HG02852 (cell line): ENCODE measurements around the gene DHRS7.
A peak's percentile ranks its signal among the peaks of the same experiment; 100 is the strongest.

Experiments
- ATAC-seq: cut with Tn5 transposase; IDR thresholded peaks from one replicate; pipeline ENCODE4 v1.9.1; 2021; ENCODE audit warnings: mild to moderate bottlenecking, moderate library complexity; ENCODE audit not compliant: unreplicated experiment

The DHRS7 gene

GRCh38 chr14:60184905-60185555 lies 19.8 kb upstream of the DHRS7 start:
- ATAC-seq = no peak

- ATAC-seq = peak; percentile 53
Measured at GRCh38 chr14:60184146-60184904, 19.1 kb upstream of the DHRS7 start.

DNA sequence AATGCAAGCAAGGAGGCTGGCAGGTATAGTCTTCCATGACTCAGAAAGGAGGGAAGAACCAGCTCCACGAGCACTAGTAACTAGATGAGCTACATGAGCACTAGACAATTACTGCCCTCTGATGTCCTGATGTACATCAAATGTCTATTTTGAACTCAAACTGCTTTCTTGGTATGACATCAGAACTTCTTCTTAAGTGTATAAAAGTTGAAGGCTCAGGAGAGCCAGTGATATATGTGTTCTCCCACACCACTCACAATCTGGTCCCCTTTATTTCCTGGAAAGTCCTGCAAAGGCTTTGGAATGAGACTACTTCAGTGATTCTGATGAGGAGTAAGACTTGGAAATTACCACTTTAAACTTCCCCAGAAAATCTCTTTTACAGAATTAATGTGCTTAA lies 18.5 kb upstream of the DHRS7 start:
- ATAC-seq = peak; percentile 42

GRCh38 chr14:60183138-60183537 lies 17.9 kb upstream of the DHRS7 start:
- no peak for ATAC-seq

DNA sequence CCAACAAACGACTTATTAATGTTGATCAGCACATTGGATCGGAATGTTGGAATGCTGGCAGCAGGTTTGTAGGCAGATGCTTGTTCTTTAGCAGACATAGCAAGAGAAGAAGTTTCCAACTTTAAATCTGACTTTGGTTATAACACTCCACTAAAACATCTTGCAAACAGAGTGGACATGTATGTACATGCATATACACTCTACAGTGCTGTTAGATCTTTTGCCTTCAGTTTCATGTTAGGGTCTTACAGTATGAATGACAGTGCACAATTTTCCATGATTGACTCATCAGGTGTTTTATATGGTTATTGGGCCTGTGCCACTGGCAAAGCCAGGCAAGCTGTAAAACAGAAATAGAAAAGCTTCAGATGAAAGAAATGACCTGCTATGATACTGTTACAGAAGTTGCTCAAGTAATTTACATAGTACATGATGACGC lies 14.3 kb upstream of the DHRS7 start:
- no peak for ATAC-seq

DNA sequence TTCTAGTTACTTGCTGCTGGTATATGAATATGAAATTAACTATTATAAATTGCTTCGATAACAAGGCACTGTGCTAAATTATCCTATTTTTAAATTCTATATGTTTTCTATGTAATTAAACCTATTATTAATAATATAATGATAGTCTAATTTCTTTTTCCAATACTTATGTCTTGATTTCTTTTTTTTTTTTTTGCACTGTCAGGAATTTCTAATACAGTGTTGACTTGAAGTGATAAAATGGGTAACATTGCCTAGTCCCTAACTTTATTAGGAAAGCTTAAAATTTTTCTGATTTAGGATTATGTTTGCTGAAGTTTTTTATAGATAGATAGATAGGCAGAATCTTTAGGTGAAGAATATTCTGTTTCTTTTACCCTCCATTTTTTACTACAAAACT lies 13.6 kb upstream of the DHRS7 start:
- no peak for ATAC-seq

DNA sequence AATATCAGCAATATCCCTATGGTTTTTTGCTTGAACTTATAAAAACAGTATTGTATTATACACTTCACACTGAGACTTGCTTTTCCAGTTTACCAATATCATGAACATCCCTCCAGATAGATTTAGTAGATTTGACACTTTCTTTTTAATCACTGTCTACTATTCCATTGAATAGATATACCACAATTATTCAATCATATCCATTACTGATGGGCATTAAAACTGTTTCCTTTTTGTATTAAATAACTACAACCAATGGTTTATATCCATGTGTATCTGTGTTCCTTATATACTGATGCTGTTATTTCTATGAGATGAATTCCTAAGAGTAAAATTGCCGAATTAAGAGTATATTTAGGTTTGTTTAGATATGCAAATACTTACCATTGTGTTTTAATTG lies 13.0 kb upstream of the DHRS7 start:
- ATAC-seq = no peak

DNA sequence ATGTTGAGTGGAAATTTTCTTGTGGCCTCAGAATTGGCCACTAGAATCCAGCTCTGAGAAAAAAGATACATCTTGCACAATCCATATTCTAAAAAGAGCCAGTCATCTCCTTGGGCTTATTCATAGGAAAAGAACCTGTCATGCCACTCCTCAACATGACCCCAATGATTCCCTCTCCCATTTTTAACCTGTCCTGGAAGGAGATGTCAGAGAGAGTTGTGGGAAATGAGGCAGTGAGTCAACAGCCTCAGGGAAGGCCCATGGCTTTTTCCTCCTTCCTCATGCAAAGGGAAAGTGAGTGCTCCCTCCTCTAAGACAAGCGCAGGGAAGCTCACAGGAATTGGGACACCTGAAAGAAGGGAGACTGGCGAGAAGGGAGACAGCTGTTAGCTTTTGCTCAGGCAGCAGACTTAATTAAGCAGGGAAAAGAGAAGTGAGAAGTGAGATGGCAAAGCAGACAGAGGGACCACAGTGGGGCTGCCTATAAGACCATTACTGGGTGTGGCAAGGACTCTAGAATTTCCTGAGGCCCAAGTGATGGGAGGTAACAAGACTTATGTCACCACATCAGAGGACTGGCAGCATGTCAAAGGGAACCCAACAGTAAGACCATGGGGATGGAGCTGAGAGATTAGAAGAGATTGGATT lies 10.2 kb upstream of the DHRS7 start:
- no peak for ATAC-seq

GRCh38 chr14:60174352-60175254 lies 9.4 kb upstream of the DHRS7 start:
- ATAC-seq = no peak

DNA sequence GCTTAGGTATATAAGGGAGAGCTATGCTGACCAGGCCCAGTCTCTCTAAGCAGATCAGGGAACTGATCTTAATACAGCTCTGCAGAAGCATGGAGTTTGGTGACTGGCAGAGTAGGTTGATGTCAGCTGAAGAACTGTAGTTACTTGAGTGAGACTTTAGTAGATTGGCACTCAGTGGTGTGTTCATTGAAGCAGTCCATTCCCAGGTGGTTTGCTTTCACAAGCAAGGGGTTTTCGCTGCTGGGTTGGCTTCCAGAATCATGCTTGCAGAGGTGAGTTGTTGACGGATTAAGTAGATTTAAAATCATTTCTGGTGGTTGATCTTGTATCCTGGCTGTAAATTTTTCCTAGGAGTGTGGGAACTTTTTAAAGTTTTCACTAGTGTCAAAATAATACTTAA lies 6.5 kb upstream of the DHRS7 start:
- no peak for ATAC-seq

DNA sequence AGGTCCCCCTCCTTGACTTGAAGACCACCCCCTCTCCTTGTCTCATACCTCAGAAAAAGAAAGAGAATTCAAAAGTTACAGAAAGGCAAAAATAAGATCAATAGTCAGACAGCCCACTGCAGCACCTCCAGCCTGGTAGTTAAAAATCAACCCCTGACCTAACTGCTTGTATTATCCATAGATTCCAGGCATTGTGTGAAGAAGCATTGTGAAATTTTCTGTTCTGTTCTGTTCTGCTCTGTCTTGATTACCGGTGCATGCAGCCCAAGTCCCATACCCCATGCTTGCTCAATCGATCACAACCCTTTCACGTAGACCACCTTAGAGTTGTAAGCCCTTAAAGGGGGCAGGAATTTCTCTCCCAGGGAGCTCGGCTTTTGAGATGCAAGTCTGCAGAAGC lies 5.8 kb upstream of the DHRS7 start:
- no peak for ATAC-seq

- no peak for ATAC-seq
Measured at GRCh38 chr14:60169722-60170121, 4.5 kb upstream of the DHRS7 start.

- no peak for ATAC-seq
Measured at GRCh38 chr14:60166142-60166541, 944 bp upstream of the DHRS7 start.

DNA sequence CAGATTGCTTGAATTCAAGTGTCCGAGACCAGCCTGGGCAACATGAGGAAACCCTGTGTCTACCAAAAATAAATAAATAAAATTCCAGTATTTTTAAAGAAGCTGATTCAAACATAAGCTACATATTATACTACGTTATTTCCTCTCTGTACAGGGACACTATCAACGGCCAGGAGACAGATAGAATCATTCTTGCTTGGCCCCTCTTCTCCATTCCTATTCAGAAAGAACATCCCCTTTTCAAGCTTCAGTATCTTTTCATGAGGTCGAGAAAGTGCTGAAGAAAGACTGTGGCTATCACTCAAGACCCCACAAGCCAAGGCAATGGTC lies 314 bp upstream of the DHRS7 start:
- ATAC-seq = peak; percentile 11

DNA sequence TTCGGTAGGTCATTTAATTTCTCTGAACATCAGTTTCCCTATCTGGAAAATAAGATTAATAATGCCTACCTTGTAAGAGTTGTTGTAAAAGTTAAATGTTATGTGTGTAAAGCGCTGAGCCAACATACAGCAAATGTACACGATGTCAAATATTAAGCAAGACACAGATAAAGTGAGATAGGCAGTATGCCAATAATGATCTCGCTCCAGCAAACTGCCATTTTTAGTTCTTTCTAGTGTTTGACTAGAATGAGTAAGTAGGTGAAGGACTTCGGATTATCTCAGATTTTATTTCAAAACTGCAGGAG lies 840 bp downstream of the DHRS7 start:
- ATAC-seq = peak; percentile 10

GRCh38 chr14:60163693-60164092 lies 1.5 kb downstream of the DHRS7 start:
- no peak for ATAC-seq

DNA sequence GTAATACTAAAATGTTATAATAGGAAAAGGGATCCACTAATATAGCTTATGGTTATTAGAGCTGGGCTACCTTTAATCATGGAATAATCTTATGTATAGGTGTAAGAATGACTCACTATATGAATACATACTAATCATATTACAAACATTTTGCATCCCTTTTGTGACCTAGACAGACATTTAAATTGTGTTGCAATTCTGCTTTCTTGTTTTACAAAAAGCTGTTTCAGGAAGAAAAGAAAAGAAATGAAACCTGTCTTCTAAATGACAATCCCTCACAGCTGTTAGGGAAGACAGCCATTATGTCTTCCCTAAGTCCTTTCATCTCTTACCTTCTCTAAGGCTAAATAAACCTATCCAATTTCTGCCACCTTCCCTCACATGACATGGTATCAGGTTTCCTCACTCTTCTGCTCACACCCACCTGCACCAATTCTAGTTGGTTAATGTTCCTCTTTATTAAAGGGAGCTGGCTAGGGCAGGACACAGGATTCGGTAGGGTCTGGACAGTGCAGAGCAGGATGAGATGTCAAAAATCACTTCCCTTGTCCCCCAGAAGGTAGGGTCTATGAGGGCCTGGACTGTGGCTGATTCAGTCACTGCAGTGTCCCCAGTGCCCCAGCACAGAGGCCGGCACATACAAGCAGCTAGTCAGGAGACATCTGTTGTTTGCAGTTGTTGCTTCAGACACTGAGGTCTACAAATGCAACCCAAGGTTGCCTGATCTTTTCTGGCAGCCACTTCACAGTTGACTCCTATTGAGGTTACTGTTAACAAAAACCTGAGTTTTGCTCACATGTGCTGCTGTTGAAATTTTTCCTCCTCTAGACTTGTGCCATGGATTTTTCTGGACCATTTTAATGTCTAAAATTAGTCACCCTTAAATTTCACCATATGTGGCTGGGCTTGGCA lies 3.7 kb downstream of the DHRS7 start:
- ATAC-seq = no peak

DNA sequence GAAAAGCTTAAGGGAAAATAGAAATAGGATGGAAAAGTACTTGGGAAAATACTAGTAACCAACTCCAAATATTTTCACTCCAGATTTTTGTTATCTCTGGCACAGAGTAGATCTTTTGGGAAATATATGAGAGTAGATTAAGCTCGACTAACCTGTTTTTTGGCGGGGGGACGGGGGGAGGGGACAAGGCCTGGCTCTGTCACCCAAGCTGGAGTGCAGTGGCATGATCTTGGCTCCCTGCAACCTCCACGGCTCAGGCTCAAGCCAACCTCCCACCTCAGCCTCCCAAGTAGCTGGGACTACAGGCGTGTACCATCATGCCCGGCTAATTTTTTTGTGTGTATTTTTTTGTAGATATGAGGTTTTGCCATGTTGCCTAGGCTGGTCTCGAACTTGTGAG lies 4.8 kb downstream of the DHRS7 start:
- ATAC-seq = no peak

DNA sequence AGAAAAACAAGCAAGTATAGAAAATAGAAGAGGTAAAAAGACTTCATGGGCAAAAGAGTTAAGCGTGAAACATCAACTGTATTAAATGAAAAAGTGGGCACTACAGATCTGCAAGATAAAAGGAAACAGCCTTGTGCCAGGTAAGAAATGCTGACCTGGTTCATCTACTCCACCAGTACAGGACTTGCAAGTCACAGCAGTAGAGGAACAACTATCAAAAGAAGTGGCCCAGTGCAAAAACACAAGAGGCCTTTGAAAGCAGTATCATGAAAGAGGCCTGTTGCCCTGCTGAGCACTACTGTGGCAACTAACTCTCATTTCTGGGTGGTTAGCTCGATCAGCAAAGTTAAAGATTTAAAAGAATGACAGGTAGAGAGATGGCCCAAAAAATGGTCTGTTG lies 10.5 kb downstream of the DHRS7 start:
- no peak for ATAC-seq

DNA sequence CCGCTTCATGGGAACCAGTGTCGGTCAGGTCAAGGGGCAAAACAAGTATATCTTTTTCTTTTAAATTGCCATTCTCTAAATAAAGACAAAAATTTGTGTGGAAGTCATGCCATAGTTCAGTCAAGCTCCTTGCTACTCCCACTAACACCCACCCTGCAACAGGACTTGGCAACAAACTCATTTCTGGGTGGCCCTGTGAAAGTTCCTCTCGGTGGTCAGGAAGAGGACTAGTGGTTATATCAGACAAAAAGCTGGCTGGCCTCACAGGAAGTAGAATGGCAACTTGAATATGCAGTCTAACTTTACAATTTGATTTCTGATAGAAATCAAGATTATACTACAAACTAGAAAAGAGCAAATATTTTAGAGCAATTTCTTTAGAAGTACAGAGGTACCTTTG lies 11.2 kb downstream of the DHRS7 start:
- ATAC-seq = no peak
